ENCODE measurements around the gene GPC6. TPM values are rescaled to one million over a fixed set of nuclear protein-coding genes. Genes with fewer than 3 reads are reported as not detected.

Gene GPC6
- polyA plus RNA-seq, 1 donor from 2014 or later: 9.0 TPM

- no peak for TF ChIP-seq TAF1 (IDR thresholded peaks at IDR 0.05; ENCODE audit: low read depth)
- peak; percentile 75 for TF ChIP-seq EP300 (conservative IDR thresholded peaks at IDR 0.05; ENCODE audit: poor library complexity, severe bottlenecking)
- no peak for TF ChIP-seq SMC3 (conservative IDR thresholded peaks at IDR 0.05; ENCODE audit: poor library complexity)
- TF ChIP-seq REST (IDR thresholded peaks at IDR 0.05; ENCODE audit: borderline replicate concordance): no peak
- TF ChIP-seq POLR2AphosphoS5 (IDR thresholded peaks at IDR 0.05): peak; percentile 71
- no peak overlapping the region for H3K4me2 ChIP-seq (ENCODE audit: low read length)
Measured at GRCh38 chr13:93991569-93991968, 765.0 kb downstream of the GPC6 start.

DNA sequence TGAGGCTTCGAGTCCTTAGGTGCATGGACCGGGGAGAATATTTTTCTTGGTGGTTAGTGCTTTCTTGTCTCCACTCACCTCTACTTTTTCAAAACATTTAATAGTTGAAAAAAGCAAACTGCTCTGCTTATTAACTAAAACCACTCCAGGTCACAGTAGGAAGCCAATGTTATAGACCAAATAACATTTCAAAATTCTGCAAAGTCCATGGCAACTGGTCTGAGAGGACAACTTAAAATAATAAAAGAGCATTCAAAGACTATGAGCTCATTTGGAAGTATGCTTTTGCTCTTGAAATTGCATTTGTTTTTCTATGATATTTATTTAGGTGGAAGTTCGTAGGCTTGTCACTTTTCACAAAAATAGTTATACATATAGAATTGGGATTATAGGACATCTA lies 769.9 kb downstream of the GPC6 start:
- Histone ChIP-seq H3K36me3 (ENCODE audit: insufficient read depth, low read length) (no peaks in the 10 kb centered on the region), H3K27ac (ENCODE audit: low read length) (no peak overlapping the region), H3K27me3 (ENCODE audit: insufficient read depth, low read depth, low read length) (no peaks in the 10 kb centered on the region), H4K20me1 (ENCODE audit: insufficient read depth) (no peaks in the 10 kb centered on the region), H3F3A (ENCODE audit: insufficient read depth, low read length, poor library complexity, severe bottlenecking) (no peaks in the 10 kb centered on the region), H3K4me2 (ENCODE audit: low read length) (no peak overlapping the region), H3K4me3 (ENCODE audit: low read length) (no peak overlapping the region), H3K9ac (ENCODE audit: low read length) (no peak overlapping the region), H3K9me3 (ENCODE audit: low read length) (no peaks in the 10 kb centered on the region), H3K9me2 (ENCODE audit: insufficient read depth, low read length) (no peaks in the 10 kb centered on the region), H2AFZ (ENCODE audit: low read depth, low read length) (no peak overlapping the region), H3K79me2 (replicated peaks; ENCODE audit: insufficient read depth, low read length) (no peaks in the 10 kb centered on the region)
- TF ChIP-seq MXI1 (conservative IDR thresholded peaks at IDR 0.05; ENCODE audit: poor library complexity, severe bottlenecking): no peak
- TF ChIP-seq SMC3 (conservative IDR thresholded peaks at IDR 0.05; ENCODE audit: poor library complexity): no peak
- TF ChIP-seq TAF1 (IDR thresholded peaks at IDR 0.05; ENCODE audit: low read depth): no peak
- no peak for TF ChIP-seq POLR2AphosphoS5 (IDR thresholded peaks at IDR 0.05)
- TF ChIP-seq REST (IDR thresholded peaks at IDR 0.05; ENCODE audit: borderline replicate concordance): no peak
- no peak for TF ChIP-seq CTCF (IDR thresholded peaks at IDR 0.05; ENCODE audit: poor library complexity, severe bottlenecking)
- TF ChIP-seq RAD21 (conservative IDR thresholded peaks at IDR 0.05): no peak
- TF ChIP-seq EP300 (conservative IDR thresholded peaks at IDR 0.05; ENCODE audit: poor library complexity, severe bottlenecking): no peak
- no peak for TF ChIP-seq EZH2 (IDR thresholded peaks at IDR 0.05; ENCODE audit: borderline replicate concordance, insufficient read depth, low read length, poor library complexity, severe bottlenecking)

More at GRCh38 chr13:93991569-93991968, 765.0 kb downstream of the GPC6 start:
- Histone ChIP-seq H3K9ac (ENCODE audit: low read length) (no peak overlapping the region), H3K4me3 (ENCODE audit: low read length) (no peak overlapping the region), H3K27me3 (ENCODE audit: insufficient read depth, low read depth, low read length) (no peaks in the 10 kb centered on the region), H3F3A (ENCODE audit: insufficient read depth, low read length, poor library complexity, severe bottlenecking) (no peaks in the 10 kb centered on the region), H3K27ac (ENCODE audit: low read length) (no peak overlapping the region), H3K9me3 (ENCODE audit: low read length) (no peaks in the 10 kb centered on the region), H4K20me1 (ENCODE audit: insufficient read depth) (no peaks in the 10 kb centered on the region), H3K36me3 (ENCODE audit: insufficient read depth, low read length) (no peaks in the 10 kb centered on the region), H2AFZ (ENCODE audit: low read depth, low read length) (no peak overlapping the region), H3K9me2 (ENCODE audit: insufficient read depth, low read length) (no peaks in the 10 kb centered on the region), H3K79me2 (replicated peaks; ENCODE audit: insufficient read depth, low read length) (no peaks in the 10 kb centered on the region)

Data from neural cell (in vitro differentiated cells).